Keratinocyte (primary cell): ENCODE results near the gene GNG14. TPM values are rescaled to one million over a fixed set of nuclear protein-coding genes. Genes with fewer than 3 reads are reported as not detected.

ENCODE experiments used
- DNase-seq: peaks from one replicate; pipeline ENCODE4 v3.0.0-alpha.2; 2011; ENCODE audit warnings: low read depth, missing footprints, low spot score
- FAIRE-seq: peaks from 2 replicates; lab custom pipeline; 2011; peaks lifted over from hg19 to GRCh38; lab: Jason Lieb, UNC
- H2AFZ ChIP-seq: 2 replicates; pipeline ENCODE4 v1.6.0; 2012; ENCODE audit warnings: low read length, control low read depth, inconsistent platforms; ENCODE audit not compliant: control insufficient read depth
- H3K27ac ChIP-seq: 2 replicates; pipeline ENCODE4 v1.5.1; 2011; ENCODE audit warnings: low read length; ENCODE audit not compliant: control insufficient read depth, insufficient read depth
- H3K27me3 ChIP-seq: 3 replicates; pipeline ENCODE4 v1.6.0; 2011; ENCODE audit warnings: low read length; ENCODE audit not compliant: control insufficient read depth, insufficient read depth; ENCODE audit errors: extremely low read depth
- H3K36me3 ChIP-seq, 2 experiments: 2 replicates in 1 of 2; 3 replicates in 1 of 2; pipeline ENCODE4 v1.5.1; 2011; ENCODE audit warnings: low read length in 2 of 2, mild to moderate bottlenecking in 1 of 2; ENCODE audit not compliant: control insufficient read depth in 2 of 2, insufficient read depth in 2 of 2; ENCODE audit errors: extremely low read depth in 1 of 2
- H3K4me1 ChIP-seq: 3 replicates; pipeline ENCODE4 v1.5.1; 2011; ENCODE audit warnings: low read length; ENCODE audit not compliant: control insufficient read depth, insufficient read depth; ENCODE audit errors: extremely low read depth
- H3K4me2 ChIP-seq: 3 replicates; pipeline ENCODE4 v1.6.0; 2011; ENCODE audit warnings: low read depth, low read length; ENCODE audit not compliant: control insufficient read depth, insufficient read depth; ENCODE audit errors: extremely low read depth
- H3K4me3 ChIP-seq, 3 experiments: fragments of 200-600 bp in 1 of 3; sonication (generic) in 1 of 3; 2 replicates in 2 of 3; 3 replicates in 1 of 3; pipeline ENCODE4 v1.5.1; 2011 to 2016; ENCODE audit warnings: low read length in 3 of 3, mild to moderate bottlenecking in 3 of 3, control low read depth in 2 of 3, inconsistent platforms in 1 of 3, low read depth in 1 of 3, mixed read lengths in 1 of 3, mixed run types in 1 of 3, moderate library complexity in 1 of 3; ENCODE audit not compliant: control insufficient read depth in 2 of 3, insufficient read depth in 2 of 3; ENCODE audit errors: extremely low read depth in 1 of 3
- H3K79me2 ChIP-seq: 2 replicates; pipeline ENCODE4 v1.6.0; 2012; ENCODE audit warnings: low read length; ENCODE audit not compliant: control insufficient read depth, insufficient read depth
- H3K9ac ChIP-seq: 3 replicates; pipeline ENCODE4 v1.6.0; 2011; ENCODE audit warnings: low read length; ENCODE audit not compliant: control insufficient read depth, insufficient read depth; ENCODE audit errors: extremely low read depth
- H3K9me1 ChIP-seq: 3 replicates; pipeline ENCODE4 v1.6.0; 2011; ENCODE audit warnings: low read length; ENCODE audit not compliant: control insufficient read depth, insufficient read depth; ENCODE audit errors: extremely low read depth
- H3K9me3 ChIP-seq: 2 replicates; pipeline ENCODE4 v1.5.1; 2012; ENCODE audit warnings: low read depth, low read length; ENCODE audit not compliant: control insufficient read depth
- H4K20me1 ChIP-seq: 3 replicates; pipeline ENCODE4 v1.6.0; 2011; ENCODE audit warnings: low read length; ENCODE audit not compliant: control insufficient read depth, insufficient read depth; ENCODE audit errors: extremely low read depth
- EZH2 ChIP-seq: IDR thresholded peaks from one replicate; pipeline ENCODE4 v1.6.1; 2012; ENCODE audit warnings: inconsistent platforms, mild to moderate bottlenecking, low read length, moderate library complexity
- dilution Hi-C: fragments of 300-500 bp; cut with MboI; formaldehyde crosslinking; loops from one replicate; pipeline ENCODE4 v1.7.0; 2020; ENCODE audit warnings: low sequenced_read_pairs; ENCODE audit not compliant: extremely low pct_ligation_motif_present
- polyA plus RNA-seq, 5 experiments: library from polyadenylated mRNA; depleted of rRNA in 3 of 5; stranded (reverse) in 3 of 5; stranded (forward) in 1 of 5; unstranded in 1 of 5; fragments of >200 nt; gene quantifications; 1 replicate in 1 of 5; 2 replicates in 3 of 5; 3 replicates in 1 of 5; pipeline versions ENCODE4 v1.2.1 to v1.2.3, GENCODE V29; 2011 to 2012; ENCODE audit warnings: missing spikeins in 2 of 5, low read depth in 1 of 5, low replicate concordance in 1 of 5
- TF ChIP-seq, protein P1 (sequence below), 3 experiments: IDR thresholded peaks in 1 of 3; conservative IDR thresholded peaks in 1 of 3; optimal IDR thresholded peaks in 1 of 3; 2 replicates in 2 of 3; 3 replicates in 1 of 3; pipeline versions ENCODE3 to v1.5.1; 2011; ENCODE audit warnings: low read length in 3 of 3, mild to moderate bottlenecking in 3 of 3, moderate library complexity in 2 of 3, control low read depth in 1 of 3, inconsistent platforms in 1 of 3; ENCODE audit not compliant: insufficient read depth in 2 of 3; ENCODE audit errors: extremely low read depth in 1 of 3

GNG14 gene
- polyA plus RNA-seq, 1 donor (not counting 4 experiments of a cell fraction or from before 2014, with no cell fraction given) = not detected

DNA sequence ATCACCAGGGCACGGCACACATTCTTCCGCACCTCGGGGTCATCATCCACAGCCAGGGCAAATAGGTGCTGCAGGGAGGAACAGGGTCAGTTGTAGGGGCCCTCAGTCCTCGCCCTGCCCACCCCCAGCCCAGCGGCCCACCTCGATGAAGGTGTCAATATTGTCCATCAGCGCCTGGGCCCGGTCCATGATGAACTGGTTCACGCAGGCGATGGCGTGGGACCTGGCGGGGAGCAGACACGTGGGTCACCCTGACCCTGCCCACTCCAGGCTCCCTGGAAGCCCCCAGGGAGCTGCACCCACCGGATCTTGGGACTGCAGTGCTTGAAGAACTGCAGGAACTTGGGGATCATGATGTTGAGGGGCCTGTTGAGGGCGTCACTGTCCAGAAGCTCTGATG is 27.3 kb downstream of the GNG14 start:
- peaks cover 14% of the 10 kb centered on the region for H4K20me1 ChIP-seq
- peaks cover 60% of the 10 kb centered on the region for H3K79me2 ChIP-seq
- H3K36me3 ChIP-seq = peaks cover 49 to 67% of the 10 kb centered on the region in 2 experiments
- no peak for TF ChIP-seq EZH2
- TF ChIP-seq, protein P1, sequence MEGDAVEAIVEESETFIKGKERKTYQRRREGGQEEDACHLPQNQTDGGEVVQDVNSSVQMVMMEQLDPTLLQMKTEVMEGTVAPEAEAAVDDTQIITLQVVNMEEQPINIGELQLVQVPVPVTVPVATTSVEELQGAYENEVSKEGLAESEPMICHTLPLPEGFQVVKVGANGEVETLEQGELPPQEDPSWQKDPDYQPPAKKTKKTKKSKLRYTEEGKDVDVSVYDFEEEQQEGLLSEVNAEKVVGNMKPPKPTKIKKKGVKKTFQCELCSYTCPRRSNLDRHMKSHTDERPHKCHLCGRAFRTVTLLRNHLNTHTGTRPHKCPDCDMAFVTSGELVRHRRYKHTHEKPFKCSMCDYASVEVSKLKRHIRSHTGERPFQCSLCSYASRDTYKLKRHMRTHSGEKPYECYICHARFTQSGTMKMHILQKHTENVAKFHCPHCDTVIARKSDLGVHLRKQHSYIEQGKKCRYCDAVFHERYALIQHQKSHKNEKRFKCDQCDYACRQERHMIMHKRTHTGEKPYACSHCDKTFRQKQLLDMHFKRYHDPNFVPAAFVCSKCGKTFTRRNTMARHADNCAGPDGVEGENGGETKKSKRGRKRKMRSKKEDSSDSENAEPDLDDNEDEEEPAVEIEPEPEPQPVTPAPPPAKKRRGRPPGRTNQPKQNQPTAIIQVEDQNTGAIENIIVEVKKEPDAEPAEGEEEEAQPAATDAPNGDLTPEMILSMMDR (optimal IDR thresholded peaks at IDR 0.05 in 1 of 3, IDR thresholded peaks at IDR 0.05 in 1 of 3, conservative IDR thresholded peaks at IDR 0.05 in 1 of 3; ENCODE audit: extremely low read depth in 1 of 3, insufficient read depth in 2 of 3, low read length in 3 of 3) = no peak
- H2AFZ ChIP-seq = no peak overlapping the region
- FAIRE-seq = no peak
- dilution Hi-C loops = no loop called here
- no peak for DNase-seq
- H3K9me1 ChIP-seq = no peaks in the 10 kb centered on the region
- no peaks in the 10 kb centered on the region for H3K27me3 ChIP-seq
- H3K4me2 ChIP-seq = no peak overlapping the region
- H3K9ac ChIP-seq = no peak overlapping the region
- H3K4me1 ChIP-seq = peaks cover 7% of the 10 kb centered on the region
- no peaks in the 10 kb centered on the region for H3K9me3 ChIP-seq
- no peak overlapping the region for H3K4me3 ChIP-seq
- no peak overlapping the region for H3K27ac ChIP-seq

DNA sequence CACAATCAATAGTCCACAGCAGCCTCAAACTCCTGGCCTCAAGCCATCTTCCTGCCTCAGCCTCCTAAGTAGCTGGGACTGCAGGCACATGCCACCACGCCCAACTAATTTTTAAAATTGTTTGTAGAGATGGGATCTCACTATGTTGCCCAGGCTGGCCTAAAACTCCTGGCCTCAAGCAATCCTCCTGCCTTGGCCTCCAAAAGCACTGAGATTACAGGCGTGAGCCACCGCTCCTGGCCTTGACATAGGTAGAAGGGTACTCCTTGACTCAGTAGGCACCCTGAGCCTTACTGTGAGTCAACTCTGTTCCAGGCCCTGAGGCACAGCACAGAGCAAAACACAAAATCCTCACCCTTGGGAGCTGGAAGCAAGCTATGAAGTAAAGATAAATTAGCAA is 28.1 kb downstream of the GNG14 start:
- TF ChIP-seq EZH2 = no peak
- TF ChIP-seq, protein P1 (optimal IDR thresholded peaks at IDR 0.05 in 1 of 3, IDR thresholded peaks at IDR 0.05 in 1 of 3, conservative IDR thresholded peaks at IDR 0.05 in 1 of 3; ENCODE audit: extremely low read depth in 1 of 3, insufficient read depth in 2 of 3, low read length in 3 of 3) = no peak
- dilution Hi-C loops = no loop called here
- Histone ChIP-seq H3K27me3 (no peaks in the 10 kb centered on the region), H3K4me2 (no peak overlapping the region), H3K27ac (no peak overlapping the region), H3K9ac (no peak overlapping the region), H3K4me1 (peaks cover 13% of the 10 kb centered on the region), H3K4me3 (no peak overlapping the region), H3K36me3 (peaks cover 44 to 62% of the 10 kb centered on the region in 2 experiments), H2AFZ (no peak overlapping the region), H3K9me3 (no peaks in the 10 kb centered on the region), H4K20me1 (peaks cover 14% of the 10 kb centered on the region), H3K9me1 (no peaks in the 10 kb centered on the region), H3K79me2 (peaks cover 66% of the 10 kb centered on the region)
- DNase-seq (no peak), FAIRE-seq (no peak)
